AG10803 (cell line): ENCODE results near the gene KMT5B.

ENCODE experiments used
- DNase-seq: peaks from one replicate; pipeline ENCODE4 v3.0.0; 2010; ENCODE audit warnings: low read depth
- H3K4me3 ChIP-seq: 2 replicates; pipeline ENCODE4 v1.5.1; 2011; ENCODE audit warnings: mild to moderate bottlenecking, low read length, control low read depth
- CTCF ChIP-seq: conservative IDR thresholded peaks from 2 replicates; pipeline ENCODE4 v1.5.1; 2011; ENCODE audit warnings: mild to moderate bottlenecking, low read length, control low read depth, inconsistent platforms

KMT5B gene

DNA sequence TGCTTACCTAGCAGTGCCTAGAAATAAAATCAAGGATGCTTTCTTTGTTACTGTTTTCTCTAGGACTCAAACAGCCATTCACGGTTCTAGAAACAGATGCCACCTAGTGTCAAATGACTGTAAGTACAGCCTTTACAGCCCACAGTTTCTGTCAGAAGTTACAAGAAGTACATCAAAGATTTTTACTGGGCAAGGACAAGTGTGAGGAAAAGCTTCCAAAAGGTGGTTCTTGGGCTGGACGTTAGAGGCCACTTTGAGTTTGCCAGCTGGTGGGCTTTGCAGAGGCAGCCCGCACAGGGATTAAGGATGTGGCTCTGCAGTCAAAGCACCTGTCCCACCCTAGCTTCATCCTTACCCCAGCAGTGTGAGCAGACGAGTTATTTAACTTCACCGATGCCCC is 6.9 kb downstream of the KMT5B start:
- peak; percentile 67 for DNase-seq
- H3K4me3 ChIP-seq, result no peak overlapping the region
- peak; percentile 96 for TF ChIP-seq CTCF

- no peak overlapping the region for H3K4me3 ChIP-seq
- no peak for DNase-seq
- no peak for TF ChIP-seq CTCF
Measured at GRCh38 chr11:68204402-68204801, 8.7 kb downstream of the KMT5B start.

GRCh38 chr11:68202165-68202564 is 10.9 kb downstream of the KMT5B start:
- no peak for TF ChIP-seq CTCF
- no peak for DNase-seq
- H3K4me3 ChIP-seq, result no peak overlapping the region

DNA sequence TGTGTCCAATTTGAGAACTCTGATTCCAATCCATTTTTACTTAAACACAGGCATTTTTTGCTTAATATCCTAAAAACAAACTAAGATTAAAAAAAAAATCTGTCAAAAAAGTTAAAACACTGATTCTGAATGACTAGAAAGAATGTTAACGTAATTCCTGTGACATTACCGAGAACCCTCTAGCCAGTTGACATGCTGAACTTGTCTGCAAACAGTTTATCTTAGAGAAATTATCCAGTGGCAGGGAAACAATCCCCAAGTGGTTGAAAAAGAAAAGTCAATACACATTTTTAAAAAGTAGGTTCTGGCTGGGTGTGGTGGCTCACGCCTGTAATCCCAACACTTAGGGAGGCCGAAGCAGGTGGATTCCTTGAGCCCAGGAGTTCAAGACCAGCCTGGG is 11.6 kb downstream of the KMT5B start:
- no peak for DNase-seq
- H3K4me3 ChIP-seq, result no peak overlapping the region
- TF ChIP-seq CTCF, result no peak

- TF ChIP-seq CTCF, result no peak
- peak; percentile 94 for DNase-seq
Measured at GRCh38 chr11:68200639-68201038, 12.5 kb downstream of the KMT5B start.

DNA sequence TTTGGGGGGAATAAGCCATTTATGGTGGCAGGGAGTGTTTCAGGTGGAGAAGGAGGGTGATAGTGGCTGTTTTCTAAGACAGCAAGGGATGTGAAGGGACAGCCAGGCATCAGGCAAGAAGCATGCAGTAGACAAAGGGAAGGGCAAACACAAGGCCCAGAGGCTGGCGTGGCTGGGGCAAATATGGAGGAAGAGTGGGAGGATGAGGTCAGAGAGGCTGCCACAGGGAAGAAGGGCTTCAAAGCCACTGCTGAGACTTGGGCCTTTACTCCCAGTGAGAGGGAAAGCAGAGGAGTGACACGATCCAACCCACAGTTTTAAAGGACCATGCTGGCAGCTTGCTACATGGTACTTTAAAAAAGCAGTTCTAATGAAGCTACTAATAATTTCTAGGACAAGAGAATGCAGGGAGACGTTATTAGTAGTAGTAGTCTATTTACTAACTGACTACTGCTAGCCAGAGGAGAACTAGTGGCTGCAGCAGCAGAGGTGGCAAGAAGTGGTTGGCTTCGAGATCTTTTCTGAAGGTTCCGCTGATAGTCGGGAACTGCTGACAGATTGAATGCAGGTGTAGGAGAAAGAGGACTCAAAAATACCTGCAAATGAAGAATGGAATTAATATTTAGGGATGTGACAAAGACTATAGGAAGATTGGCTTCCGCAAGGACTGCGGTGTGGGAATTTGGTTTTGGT is 13.7 kb downstream of the KMT5B start:
- no peak for TF ChIP-seq CTCF
- DNase-seq, result no peak
- no peak overlapping the region for H3K4me3 ChIP-seq

More at GRCh38 chr11:68200639-68201038, 12.5 kb downstream of the KMT5B start:
- no peak overlapping the region for H3K4me3 ChIP-seq

GRCh38 chr11:68196219-68196618 is 16.9 kb downstream of the KMT5B start:
- DNase-seq, result no peak
- no peak for TF ChIP-seq CTCF
- H3K4me3 ChIP-seq, result no peak overlapping the region
